IPS DF 6.9 (cell line): Measurements from ENCODE around the gene NACC2.
"Not testable (repeated sequence)": the region's sequence is repeated elsewhere in the genome, so short reads cannot be mapped to it uniquely, and the experiment has no call there.

ENCODE experiments used
- DNase-seq: peaks from one replicate; pipeline ENCODE4 v3.0.0-alpha.2; 2013; ENCODE audit warnings: low read depth, low spot score
- H3K27ac ChIP-seq: one replicate; pipeline ENCODE4 v1.5.1; 2013; ENCODE audit warnings: low read length, control low read depth
- H3K27me3 ChIP-seq: 2 replicates; pipeline ENCODE4 v1.6.1; 2013; ENCODE audit warnings: mild to moderate bottlenecking, low read length; ENCODE audit not compliant: control insufficient read depth, insufficient read depth
- H3K36me3 ChIP-seq: 2 replicates; pipeline ENCODE4 v1.6.1; 2013; ENCODE audit warnings: low read length; ENCODE audit not compliant: control insufficient read depth, insufficient read depth
- H3K4me1 ChIP-seq: 2 replicates; pipeline ENCODE4 v1.6.1; 2013; ENCODE audit warnings: low read length; ENCODE audit not compliant: control insufficient read depth, insufficient read depth
- H3K4me3 ChIP-seq: 2 replicates; pipeline ENCODE4 v1.5.1; 2013; ENCODE audit warnings: mild to moderate bottlenecking, low read length
- H3K9me3 ChIP-seq: 2 replicates; pipeline ENCODE4 v1.6.1; 2013; ENCODE audit warnings: low read length, inconsistent platforms; ENCODE audit not compliant: control insufficient read depth, insufficient read depth
- WGBS: extraction: QIAGEN DNeasy Blood & Tissue Kit; methylation state at CpG from one replicate; pipeline ENCODE4 v1.1.7; 2013; ENCODE audit warnings: mixed read lengths, missing lambda C conversion rate; ENCODE audit not compliant: insufficient read length, insufficient coverage; 5-methylcytosine and 5-hydroxymethylcytosine counted together

NACC2 gene

DNA sequence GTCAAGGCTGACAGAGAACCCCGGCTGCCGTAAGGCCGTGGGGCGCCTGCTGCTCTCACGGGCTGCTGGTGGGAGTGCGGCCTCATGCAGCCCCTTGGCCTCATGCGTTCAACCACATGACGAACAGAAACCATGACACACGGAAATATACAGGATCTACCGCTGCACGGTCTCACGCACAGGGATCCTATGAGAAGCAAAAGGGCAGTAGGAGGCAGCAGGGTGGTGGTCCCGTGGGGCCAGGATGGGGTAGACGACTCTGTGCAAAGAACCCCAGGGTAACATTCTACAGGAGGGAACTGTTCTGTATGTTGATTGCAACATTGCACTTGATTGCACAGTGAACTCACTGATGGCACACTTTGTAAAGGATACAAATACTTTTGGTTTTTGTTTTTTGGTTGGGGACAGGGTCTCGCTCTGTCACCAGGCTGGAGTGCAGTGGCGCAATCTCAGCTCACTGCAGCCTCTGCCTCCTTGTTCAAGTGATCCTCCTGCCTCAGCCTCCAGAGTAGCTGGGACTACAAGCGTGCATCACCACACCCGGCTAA, 51.6 kb downstream of the NACC2 start:
- Histone ChIP-seq H3K27me3 (no peaks in the 10 kb centered on the region), H3K27ac (no peak overlapping the region), H3K4me1 (peaks cover 2% of the 10 kb centered on the region), H3K9me3 (no peaks in the 10 kb centered on the region), H3K36me3 (no peaks in the 10 kb centered on the region; the same call in 1 of the 2 replicates), H3K4me3 (no peak overlapping the region)
- no peak for DNase-seq
- no CpG with 5 or more reads among the region's 18 CpGs for WGBS

DNA sequence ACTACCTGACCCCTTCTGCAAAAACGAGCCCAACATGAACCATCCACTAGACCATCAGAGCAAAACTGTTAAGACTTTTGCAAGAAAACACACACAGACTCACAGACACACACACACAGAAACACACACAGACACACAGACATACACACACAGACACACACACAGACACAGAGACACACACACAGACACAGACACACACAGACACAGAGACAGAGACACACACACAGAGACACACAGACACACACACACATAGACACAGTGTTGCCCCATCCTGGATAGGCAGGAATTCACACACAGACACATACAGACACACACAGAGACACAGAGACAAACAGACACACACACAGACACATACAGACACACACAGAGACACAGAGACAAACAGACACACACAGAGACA, 52.5 kb downstream of the NACC2 start:
- no peak for DNase-seq
- WGBS: no CpG with 5 or more reads among the region's 1 CpG
- Histone ChIP-seq H3K4me1 (no peaks in the 10 kb centered on the region; the same call in 1 of the 2 replicates), H3K4me3 (no peak overlapping the region), H3K27ac (no peak overlapping the region), H3K36me3 (no peaks in the 10 kb centered on the region; the same call in 1 of the 2 replicates), H3K27me3 (no peaks in the 10 kb centered on the region), H3K9me3 (no peaks in the 10 kb centered on the region)

DNA sequence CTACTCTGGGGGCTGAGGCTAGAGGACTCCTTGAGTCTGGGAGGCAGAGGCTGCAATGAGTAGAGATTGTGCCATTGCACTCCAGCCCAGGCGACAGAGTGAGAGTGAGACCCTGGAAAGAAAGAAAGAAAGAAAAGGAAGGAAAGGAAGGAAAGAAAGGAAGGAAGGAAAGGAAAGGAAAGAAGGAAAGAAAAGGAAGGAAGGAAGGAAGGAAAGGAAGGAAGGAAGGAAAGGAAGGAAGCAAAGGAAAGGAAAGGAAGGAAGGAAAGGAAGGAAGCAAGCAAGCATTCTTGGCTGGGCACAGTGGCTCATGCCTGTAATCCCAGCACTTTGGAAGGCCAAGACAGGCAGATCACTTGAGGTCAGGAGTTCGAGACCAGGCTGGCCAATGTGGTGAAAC, 54.2 kb downstream of the NACC2 start:
- H3K36me3 ChIP-seq, DNase-seq, H3K27me3 ChIP-seq, H3K27ac ChIP-seq, H3K4me1 ChIP-seq, H3K4me3 ChIP-seq, H3K9me3 ChIP-seq: not testable (repeated sequence)
- WGBS: no CpG with 5 or more reads among the region's 2 CpGs

DNA sequence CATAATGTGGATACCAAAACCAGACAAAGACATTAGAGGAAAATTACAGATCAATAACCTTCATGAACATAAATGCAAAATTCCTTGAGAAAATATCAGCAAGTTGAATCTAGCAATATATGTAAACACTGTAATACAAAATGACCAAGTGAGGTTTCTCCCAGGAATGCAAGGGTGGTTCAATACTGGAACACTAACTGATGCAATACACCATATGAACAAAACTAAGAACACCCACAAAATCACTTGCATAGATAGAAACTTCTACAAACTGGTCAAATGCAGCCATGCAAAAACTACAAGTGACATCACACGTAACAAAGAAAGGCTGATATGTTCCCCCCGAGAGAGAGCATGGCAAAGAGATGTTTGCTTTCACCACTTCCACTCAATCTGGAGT, 55.6 kb downstream of the NACC2 start:
- DNase-seq: no peak
- no CpG with 5 or more reads among the region's 2 CpGs for WGBS
- no peak overlapping the region for H3K27ac ChIP-seq
- H3K27me3 ChIP-seq: no peaks in the 10 kb centered on the region
- H3K4me3 ChIP-seq: no peak overlapping the region
- no peaks in the 10 kb centered on the region for H3K4me1 ChIP-seq
- no peaks in the 10 kb centered on the region for H3K9me3 ChIP-seq
- no peaks in the 10 kb centered on the region for H3K36me3 ChIP-seq

DNA sequence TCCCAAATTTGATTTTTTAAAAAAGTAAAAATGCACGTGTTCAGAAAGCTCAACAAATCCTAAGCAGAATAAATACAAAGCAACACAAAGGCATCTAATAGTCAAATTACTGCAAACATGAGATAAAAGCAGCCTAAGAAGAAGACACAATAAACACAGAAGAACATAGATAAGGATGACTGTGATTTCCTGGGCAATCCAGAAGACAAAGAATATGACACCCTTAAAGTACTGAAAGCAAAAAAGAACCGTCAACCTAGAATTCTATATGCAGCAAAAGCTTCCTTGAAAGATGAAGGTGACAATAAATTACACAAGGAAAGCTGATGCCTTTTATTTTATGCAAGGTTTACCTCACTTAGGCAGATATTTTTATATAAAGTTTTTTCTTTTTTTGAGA, 58.2 kb downstream of the NACC2 start:
- Histone ChIP-seq H3K4me3 (no peak overlapping the region), H3K27me3 (no peaks in the 10 kb centered on the region), H3K4me1 (no peaks in the 10 kb centered on the region), H3K36me3 (no peaks in the 10 kb centered on the region), H3K9me3 (no peaks in the 10 kb centered on the region), H3K27ac (no peak overlapping the region)
- WGBS: no CpG with 5 or more reads among the region's 2 CpGs
- DNase-seq: no peak

DNA sequence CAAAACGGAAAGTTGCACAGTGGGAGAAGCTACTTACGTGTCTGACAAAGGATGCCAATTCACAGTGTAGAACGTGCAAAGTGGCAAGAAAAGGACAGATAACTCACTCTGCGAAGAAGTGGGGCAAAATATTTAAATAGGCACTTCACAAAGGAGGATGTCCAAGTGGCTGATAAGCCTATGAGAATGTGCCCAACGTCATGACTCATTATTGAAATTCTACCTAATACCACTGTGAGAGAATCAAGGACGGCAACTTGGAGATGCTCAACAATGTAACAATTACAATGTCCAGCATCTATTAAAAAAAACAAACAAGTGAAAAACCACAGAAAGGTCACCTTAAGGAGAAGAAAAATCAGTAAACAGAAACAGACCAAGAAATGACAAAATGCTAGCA, 59.0 kb downstream of the NACC2 start:
- no CpG with 5 or more reads among the region's 6 CpGs for WGBS
- Histone ChIP-seq H3K4me1 (no peaks in the 10 kb centered on the region), H3K27ac (no peak overlapping the region), H3K27me3 (no peaks in the 10 kb centered on the region), H3K9me3 (no peaks in the 10 kb centered on the region), H3K36me3 (no peaks in the 10 kb centered on the region), H3K4me3 (no peak overlapping the region)
- no peak for DNase-seq

DNA sequence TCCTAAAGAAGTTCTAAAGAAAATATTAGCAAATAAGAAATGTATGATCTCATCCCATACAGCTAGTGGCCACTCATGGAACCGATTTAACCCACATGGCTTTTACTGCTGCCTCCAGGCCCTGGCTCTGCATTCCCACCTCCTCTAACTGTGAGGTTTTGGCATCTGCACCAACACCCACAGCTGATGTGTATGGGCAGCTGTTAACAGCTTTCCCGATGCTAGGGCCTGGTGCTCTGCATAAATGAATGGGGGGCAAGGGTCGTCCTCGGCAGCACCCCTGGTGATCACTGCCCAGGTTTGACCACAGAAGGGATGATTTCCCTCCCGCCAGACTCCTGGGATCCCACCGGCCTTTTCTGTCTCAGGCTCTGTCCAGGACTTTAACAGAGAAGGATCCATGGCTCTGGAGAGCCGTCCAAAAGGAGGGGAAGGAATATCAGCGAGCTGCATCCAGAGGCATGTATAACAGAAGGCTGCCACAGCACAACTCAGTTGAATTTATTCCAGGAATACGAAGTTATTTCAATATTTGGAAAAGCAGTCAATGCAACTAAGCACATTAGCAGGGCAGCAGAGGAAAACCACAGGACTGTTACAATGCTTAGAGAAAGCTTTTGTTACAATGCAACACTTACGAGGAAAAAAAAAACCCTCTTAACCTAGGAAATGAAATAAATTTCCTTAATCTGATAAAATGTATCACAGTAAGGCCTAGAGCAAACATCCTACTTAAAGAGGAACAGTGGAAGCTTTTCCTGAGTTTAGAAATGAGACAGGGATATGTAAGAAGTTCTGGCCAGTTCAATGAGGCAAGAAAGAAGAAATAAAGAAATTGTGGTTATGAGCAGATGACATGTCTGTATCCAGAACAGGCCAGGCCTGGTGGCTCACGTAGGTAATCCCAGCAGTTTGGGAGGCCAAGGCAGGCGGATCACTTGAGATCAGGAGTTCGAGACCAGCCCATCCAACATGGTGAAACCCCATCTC, 63.1 kb downstream of the NACC2 start:
- WGBS: no CpG with 5 or more reads among the region's 13 CpGs
- no peaks in the 10 kb centered on the region; the same call in 1 of the 2 replicates for H3K9me3 ChIP-seq
- no peak for DNase-seq
- H3K4me1 ChIP-seq: no peaks in the 10 kb centered on the region; the same call in 1 of the 2 replicates
- no peaks in the 10 kb centered on the region for H3K27me3 ChIP-seq
- H3K36me3 ChIP-seq: 0 out of 2 replicates have a peak, but pooled peaks cover 4% of the 10 kb centered on the region
- H3K27ac ChIP-seq: no peak overlapping the region
- H3K4me3 ChIP-seq: no peak overlapping the region

DNA sequence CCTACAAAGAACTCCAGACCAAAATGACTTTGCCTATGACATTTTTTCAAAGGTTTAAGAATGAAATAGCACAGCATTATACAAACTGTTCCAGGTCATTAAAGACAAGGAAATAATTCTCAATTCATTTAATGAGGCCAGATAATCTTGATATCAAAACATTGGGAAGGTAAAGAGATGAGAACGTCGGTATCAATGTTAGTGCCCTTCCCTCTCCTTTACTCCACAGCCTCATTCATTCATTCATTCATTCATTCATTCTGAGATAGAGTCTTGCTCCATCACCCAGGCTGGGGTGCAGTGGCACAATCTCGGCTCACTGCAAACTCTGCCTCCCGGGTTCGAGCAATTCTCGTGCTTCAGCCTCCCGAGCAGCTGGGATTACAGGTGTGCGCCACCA, 64.0 kb downstream of the NACC2 start:
- H3K27ac ChIP-seq: no peak overlapping the region
- WGBS: no CpG with 5 or more reads among the region's 8 CpGs
- H3K27me3 ChIP-seq: no peaks in the 10 kb centered on the region
- H3K4me1 ChIP-seq: no peaks in the 10 kb centered on the region; the same call in 1 of the 2 replicates
- 0 out of 2 replicates have a peak, but pooled peaks cover 4% of the 10 kb centered on the region for H3K36me3 ChIP-seq
- no peak for DNase-seq
- no peaks in the 10 kb centered on the region; the same call in 1 of the 2 replicates for H3K9me3 ChIP-seq
- H3K4me3 ChIP-seq: no peak overlapping the region

DNA sequence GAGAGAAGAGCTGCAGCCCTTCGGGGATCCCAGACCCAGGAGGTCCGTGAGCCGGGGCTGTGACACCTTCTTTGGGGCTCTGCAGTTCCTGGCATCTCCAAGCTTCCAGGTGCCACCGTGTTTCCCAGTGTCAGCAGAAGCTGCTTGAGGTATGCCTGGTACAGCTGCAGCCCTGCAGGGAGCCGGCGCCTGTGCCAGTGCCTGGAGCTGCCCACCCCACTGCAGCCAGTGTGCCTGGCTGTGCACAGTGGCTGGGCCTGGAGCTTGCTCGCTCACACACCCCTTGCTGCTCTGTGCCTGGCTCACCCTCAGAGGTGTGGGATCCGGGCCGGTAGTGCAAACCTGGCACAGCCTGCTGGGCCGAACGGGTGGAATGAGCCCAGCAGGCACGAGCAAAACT, 65.5 kb downstream of the NACC2 start:
- Histone ChIP-seq H3K36me3 (0 out of 2 replicates have a peak, but pooled peaks cover 4% of the 10 kb centered on the region), H3K27me3 (no peaks in the 10 kb centered on the region), H3K4me3 (no peak overlapping the region), H3K4me1 (no peaks in the 10 kb centered on the region; the same call in 1 of the 2 replicates), H3K9me3 (no peaks in the 10 kb centered on the region; the same call in 1 of the 2 replicates), H3K27ac (no peak overlapping the region)
- no peak for DNase-seq
- WGBS: no CpG with 5 or more reads among the region's 12 CpGs

DNA sequence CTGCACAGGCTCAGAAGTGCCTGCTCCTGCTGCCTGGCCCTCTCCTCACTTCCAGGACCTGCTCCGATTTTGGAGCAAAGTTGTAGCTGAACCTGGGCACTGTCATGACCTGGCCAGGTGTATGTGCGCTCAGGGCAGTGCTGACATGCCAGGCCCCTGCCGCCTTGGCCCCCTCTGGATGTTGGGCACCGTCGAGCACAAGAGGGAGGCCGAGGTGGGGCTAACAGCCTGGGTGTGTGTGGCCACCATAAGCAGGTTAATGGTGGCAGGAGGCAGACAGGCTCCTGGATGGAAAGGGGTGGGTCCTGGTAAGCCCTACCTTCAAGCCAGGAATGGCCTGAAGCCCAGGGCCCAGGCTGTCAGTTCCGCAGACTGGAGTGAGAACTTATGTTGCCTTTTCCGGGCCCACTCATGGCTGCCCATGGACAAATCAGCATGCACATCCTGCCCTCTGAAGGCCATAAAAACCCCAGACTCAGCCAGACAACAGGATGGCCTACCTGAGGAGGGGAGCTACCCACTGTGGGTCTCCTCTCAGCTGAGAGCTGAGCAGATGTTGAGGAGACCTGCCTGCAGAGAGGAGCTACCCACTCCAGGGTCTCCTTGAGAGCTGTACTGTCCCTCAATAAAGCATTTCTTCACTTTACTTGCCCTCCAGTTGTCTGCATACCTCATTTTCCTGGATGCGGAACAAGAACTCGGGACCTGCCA, 66.2 kb downstream of the NACC2 start:
- Histone ChIP-seq H3K27ac (no peak overlapping the region), H3K36me3 (0 out of 2 replicates have a peak, but pooled peaks cover 4% of the 10 kb centered on the region), H3K27me3 (no peaks in the 10 kb centered on the region), H3K4me1 (no peaks in the 10 kb centered on the region; the same call in 1 of the 2 replicates), H3K9me3 (no peaks in the 10 kb centered on the region; the same call in 1 of the 2 replicates), H3K4me3 (no peak overlapping the region)
- WGBS: no CpG with 5 or more reads among the region's 10 CpGs
- DNase-seq: no peak
